ENCODE results near the gene BATF2.

Gene BATF2

GRCh38 chr11:64996710-64997380 lies at the start of gene BATF2:
Gene BATF2 (minus strand): TSS chr11:64996971. CDS start chr11:64996914, 57 bp downstream.
- DNase-seq (ENCODE audit: low spot score in 2 of 2): peak in 1 of 2 donors; percentile 32
- H3K27ac Mint-ChIP-seq: peak within 1 kb of the TSS; percentile 33

DNA sequence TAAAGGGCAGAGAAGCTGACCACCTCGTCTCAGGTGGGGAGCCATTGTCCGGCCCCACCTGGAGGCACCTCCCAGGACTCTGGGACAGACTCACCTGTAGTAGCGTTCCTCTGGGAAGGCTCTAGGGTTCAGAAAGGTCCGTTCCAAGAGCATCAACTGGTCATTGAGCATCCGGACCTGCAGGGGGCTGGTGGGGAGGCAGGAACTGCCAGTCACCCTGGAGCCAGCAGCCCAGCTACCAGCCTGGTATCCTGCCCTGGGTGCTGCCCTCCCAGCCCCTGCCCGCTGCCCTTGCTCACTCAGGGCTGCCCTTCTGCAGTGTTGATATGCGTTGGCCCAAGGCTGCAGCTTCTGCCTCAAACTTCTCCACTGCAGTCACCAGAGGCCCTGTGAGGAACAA lies 49.0 kb upstream of the BATF2 start:
- peaks cover 2% of the 10 kb centered on the region for H3K27me3 Mint-ChIP-seq
- H3K9me3 Mint-ChIP-seq: no peaks in the 10 kb centered on the region
- peaks cover 16% of the 10 kb centered on the region for H3K4me1 Mint-ChIP-seq
- DNase-seq (ENCODE audit: low spot score in 2 of 2): no peak
- H3K36me3 Mint-ChIP-seq: peaks cover 4% of the 10 kb centered on the region
- no peak for ATAC-seq (ENCODE audit: low read depth)
- H3K4me3 Mint-ChIP-seq: no peak overlapping the region
- H3K27ac Mint-ChIP-seq: no peak overlapping the region

More at GRCh38 chr11:64996710-64997380, at the start of gene BATF2:
- peak; percentile 89 for ATAC-seq (ENCODE audit: low read depth)
- H3K4me3 Mint-ChIP-seq: peak within 1 kb of the TSS; percentile 86
- peaks cover 3% of the 10 kb centered on the region for H3K36me3 Mint-ChIP-seq
- peaks cover 25% of the 10 kb centered on the region for H3K4me1 Mint-ChIP-seq
- no peaks in the 10 kb centered on the region for H3K9me3 Mint-ChIP-seq
- H3K27me3 Mint-ChIP-seq: no peaks in the 10 kb centered on the region

GRCh38 chr11:65045061-65045460 lies 48.3 kb upstream of the BATF2 start:
- DNase-seq (ENCODE audit: low spot score in 2 of 2): no peak
- no peak for ATAC-seq (ENCODE audit: low read depth)
- Mint-ChIP-seq H3K36me3 (peaks cover 4% of the 10 kb centered on the region), H3K9me3 (no peaks in the 10 kb centered on the region), H3K27me3 (peaks cover 2% of the 10 kb centered on the region), H3K27ac (no peak overlapping the region), H3K4me1 (peaks cover 16% of the 10 kb centered on the region), H3K4me3 (no peak overlapping the region)

DNA sequence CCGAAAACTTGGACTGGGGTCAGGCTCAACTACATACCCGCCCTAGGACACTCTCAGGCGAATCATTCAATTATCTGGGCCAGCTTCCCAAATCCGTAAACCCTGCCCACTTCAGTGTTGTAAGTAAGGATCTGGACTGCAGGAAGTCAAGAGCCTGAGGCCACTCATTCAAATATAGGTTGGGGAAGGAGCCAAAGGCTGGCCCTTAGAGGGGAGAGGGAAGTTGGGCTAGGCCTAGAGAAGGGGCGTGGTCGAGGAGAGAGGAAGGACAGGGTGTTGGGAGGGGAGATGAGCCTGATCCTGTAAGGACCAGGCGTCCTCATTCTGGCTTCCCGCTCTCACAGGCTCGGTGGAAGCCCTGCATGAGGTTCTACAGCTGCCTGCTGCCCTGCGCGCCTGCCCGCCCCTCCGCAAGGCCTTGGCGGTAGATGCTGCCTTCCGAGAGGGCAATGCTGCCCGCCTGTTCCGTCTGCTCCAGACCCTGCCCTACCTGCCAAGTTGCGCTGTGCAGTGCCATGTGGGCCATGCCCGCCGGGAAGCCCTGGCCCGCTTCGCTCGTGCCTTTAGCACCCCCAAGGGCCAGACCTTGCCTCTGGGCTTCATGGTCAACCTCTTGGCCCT lies 47.2 kb upstream of the BATF2 start:
- Mint-ChIP-seq H3K4me3 (no peak overlapping the region), H3K27ac (peak overlapping the region; percentile 6), H3K27me3 (peaks cover 2% of the 10 kb centered on the region), H3K9me3 (no peaks in the 10 kb centered on the region), H3K36me3 (peaks cover 4% of the 10 kb centered on the region), H3K4me1 (peaks cover 16% of the 10 kb centered on the region)
- DNase-seq (ENCODE audit: low spot score in 2 of 2) (no peak), ATAC-seq (ENCODE audit: low read depth) (no peak)

DNA sequence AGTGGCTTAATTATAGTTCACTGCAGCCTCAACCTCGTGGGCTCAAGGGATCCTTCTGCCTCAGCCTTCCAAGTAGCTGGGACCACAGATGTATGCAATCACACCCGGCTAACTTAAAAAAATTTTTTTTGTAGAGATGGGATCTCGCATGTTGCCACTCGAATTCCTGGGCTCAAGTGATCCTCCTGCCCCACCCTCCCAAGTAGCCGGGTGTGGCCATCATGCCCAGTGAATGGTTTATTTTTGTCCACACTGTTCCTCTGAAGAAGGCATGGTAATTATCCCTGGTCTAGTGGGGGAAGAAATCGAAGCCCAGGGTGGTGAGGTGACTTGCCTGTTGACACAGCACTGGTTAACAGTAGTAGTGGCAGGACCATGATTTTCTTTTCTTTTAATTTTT lies 46.1 kb upstream of the BATF2 start:
- Mint-ChIP-seq H3K4me1 (peaks cover 18% of the 10 kb centered on the region), H3K36me3 (peaks cover 4% of the 10 kb centered on the region), H3K27ac (no peak overlapping the region), H3K4me3 (peak overlapping the region; percentile 83), H3K9me3 (no peaks in the 10 kb centered on the region), H3K27me3 (peaks cover 2% of the 10 kb centered on the region)
- DNase-seq (ENCODE audit: low spot score in 2 of 2): no peak
- ATAC-seq (ENCODE audit: low read depth): no peak

DNA sequence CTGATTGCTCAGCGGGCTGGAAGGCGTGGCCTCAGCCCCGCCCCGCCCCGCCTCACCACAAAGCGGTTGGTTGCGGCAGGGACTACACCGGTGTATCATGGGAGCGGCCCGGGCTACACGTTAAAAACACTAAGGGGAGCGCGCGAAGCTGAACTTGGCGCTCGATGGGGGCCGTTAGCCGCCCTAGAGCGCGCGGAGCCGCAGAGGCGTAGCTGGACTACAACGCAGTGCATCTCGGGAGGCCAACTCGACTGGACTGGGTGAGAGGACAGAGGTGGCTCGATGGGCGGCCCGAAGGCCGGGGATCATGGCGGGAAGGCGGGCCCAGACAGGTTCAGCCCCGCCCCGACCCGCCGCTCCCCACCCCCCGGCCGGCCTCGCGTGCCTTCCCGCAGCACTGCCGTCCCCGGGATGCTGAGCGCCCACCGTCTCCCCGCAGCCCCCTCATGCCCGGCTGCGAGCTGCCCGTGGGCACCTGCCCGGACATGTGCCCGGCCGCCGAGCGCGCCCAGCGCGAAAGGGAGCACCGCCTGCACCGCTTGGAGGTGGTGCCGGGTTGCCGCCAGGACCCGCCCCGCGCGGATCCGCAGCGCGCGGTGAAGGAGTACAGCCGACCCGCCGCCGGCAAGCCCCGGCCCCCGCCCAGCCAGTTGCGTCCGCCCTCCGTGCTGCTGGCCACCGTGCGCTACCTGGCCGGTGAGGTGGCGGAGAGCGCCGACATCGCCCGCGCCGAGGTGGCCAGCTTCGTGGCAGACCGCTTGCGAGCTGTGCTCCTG lies 44.3 kb upstream of the BATF2 start, which contains the start of gene SAC3D1:
SAC3D1 (plus strand) TSS at position 364 of the 776 bp plus-strand sequence; CDS start at position 447, 83 bp downstream.
- H3K4me3 Mint-ChIP-seq: peak within 1 kb of the TSS; percentile 96
- DNase-seq (ENCODE audit: low spot score in 2 of 2): peak; percentile 74 to 85
- H3K27me3 Mint-ChIP-seq: no peaks in the 10 kb centered on the region
- peak; percentile 87 for ATAC-seq (ENCODE audit: low read depth)
- peak within 1 kb of the TSS; percentile 82 for H3K27ac Mint-ChIP-seq
- H3K4me1 Mint-ChIP-seq: peaks cover 7% of the 10 kb centered on the region
- no peaks in the 10 kb centered on the region for H3K9me3 Mint-ChIP-seq
- peaks cover 8% of the 10 kb centered on the region for H3K36me3 Mint-ChIP-seq

- Mint-ChIP-seq H3K4me3 (peak overlapping the region; percentile 96), H3K9me3 (no peaks in the 10 kb centered on the region), H3K36me3 (peaks cover 8% of the 10 kb centered on the region)
These were observed 43.7 kb upstream of the BATF2 start for GRCh38 chr11:65040520-65040846.

GRCh38 chr11:65036931-65037330 lies 40.2 kb upstream of the BATF2 start:
- Mint-ChIP-seq H3K4me1 (peaks cover 7% of the 10 kb centered on the region), H3K4me3 (no peak overlapping the region), H3K9me3 (no peaks in the 10 kb centered on the region), H3K27ac (no peak overlapping the region), H3K36me3 (peaks cover 9% of the 10 kb centered on the region), H3K27me3 (no peaks in the 10 kb centered on the region)
- no peak for DNase-seq (ENCODE audit: low spot score in 2 of 2)
- no peak for ATAC-seq (ENCODE audit: low read depth)

More at GRCh38 chr11:65040520-65040846, 43.7 kb upstream of the BATF2 start:
- no peak for DNase-seq (ENCODE audit: low spot score in 2 of 2)
- ATAC-seq (ENCODE audit: low read depth): no peak
- H3K27ac Mint-ChIP-seq: peak overlapping the region; percentile 82
- peaks cover 7% of the 10 kb centered on the region for H3K4me1 Mint-ChIP-seq
- H3K27me3 Mint-ChIP-seq: no peaks in the 10 kb centered on the region

DNA sequence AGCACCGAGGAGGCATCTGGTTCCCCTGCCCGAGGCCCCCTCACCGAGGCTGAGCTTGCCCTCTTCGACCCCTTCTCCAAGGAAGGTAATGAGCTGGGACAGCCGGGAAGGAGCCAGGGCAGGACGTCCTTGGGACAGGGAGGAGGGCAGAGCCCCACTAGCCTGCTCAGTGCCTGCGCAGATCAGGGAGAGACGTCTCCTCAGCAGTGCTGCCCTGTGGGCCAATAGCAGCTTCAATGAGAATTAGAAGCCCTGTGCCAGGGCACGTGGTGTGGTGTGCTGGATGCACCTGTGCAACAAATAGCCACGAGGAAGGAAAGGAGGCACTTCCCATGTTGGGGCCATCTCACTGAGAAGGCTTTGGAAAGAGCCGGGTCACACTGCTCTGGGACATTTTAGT lies 38.8 kb upstream of the BATF2 start:
- DNase-seq (ENCODE audit: low spot score in 2 of 2) (no peak), ATAC-seq (ENCODE audit: low read depth) (no peak)
- no peak overlapping the region for H3K4me3 Mint-ChIP-seq
- no peak overlapping the region for H3K27ac Mint-ChIP-seq
- H3K27me3 Mint-ChIP-seq: no peaks in the 10 kb centered on the region
- H3K36me3 Mint-ChIP-seq: peaks cover 9% of the 10 kb centered on the region
- no peaks in the 10 kb centered on the region for H3K9me3 Mint-ChIP-seq
- peaks cover 4% of the 10 kb centered on the region for H3K4me1 Mint-ChIP-seq

GRCh38 chr11:65034423-65034822 lies 37.7 kb upstream of the BATF2 start:
- Mint-ChIP-seq H3K4me1 (peaks cover 4% of the 10 kb centered on the region), H3K27ac (no peak overlapping the region), H3K27me3 (no peaks in the 10 kb centered on the region), H3K4me3 (no peak overlapping the region), H3K36me3 (peaks cover 9% of the 10 kb centered on the region), H3K9me3 (no peaks in the 10 kb centered on the region)
- ATAC-seq (ENCODE audit: low read depth) (no peak), DNase-seq (ENCODE audit: low spot score in 2 of 2) (no peak)

- Mint-ChIP-seq H3K9me3 (no peaks in the 10 kb centered on the region), H3K4me3 (no peak overlapping the region), H3K4me1 (peaks cover 7% of the 10 kb centered on the region), H3K27me3 (no peaks in the 10 kb centered on the region), H3K36me3 (peaks cover 7% of the 10 kb centered on the region), H3K27ac (no peak overlapping the region)
- ATAC-seq (ENCODE audit: low read depth) (no peak), DNase-seq (ENCODE audit: low spot score in 2 of 2) (no peak)
These were observed 35.4 kb upstream of the BATF2 start for GRCh38 chr11:65032216-65032615.

GRCh38 chr11:65027213-65028067 lies 30.7 kb upstream of the BATF2 start, which contains the start of gene SNX15:
Gene SNX15 (plus strand): TSS chr11:65027439. CDS start chr11:65027538, 99 bp downstream.
- ATAC-seq (ENCODE audit: low read depth) (peak; percentile 87), DNase-seq (ENCODE audit: low spot score in 2 of 2) (peak; percentile 80 to 94)
- peak within 1 kb of the TSS; percentile 82 for H3K4me3 Mint-ChIP-seq
- no peaks in the 10 kb centered on the region for H3K36me3 Mint-ChIP-seq
- no peaks in the 10 kb centered on the region for H3K9me3 Mint-ChIP-seq
- peak within 1 kb of the TSS; percentile 64 for H3K27ac Mint-ChIP-seq
- H3K27me3 Mint-ChIP-seq: no peaks in the 10 kb centered on the region
- peaks cover 12% of the 10 kb centered on the region for H3K4me1 Mint-ChIP-seq

DNA sequence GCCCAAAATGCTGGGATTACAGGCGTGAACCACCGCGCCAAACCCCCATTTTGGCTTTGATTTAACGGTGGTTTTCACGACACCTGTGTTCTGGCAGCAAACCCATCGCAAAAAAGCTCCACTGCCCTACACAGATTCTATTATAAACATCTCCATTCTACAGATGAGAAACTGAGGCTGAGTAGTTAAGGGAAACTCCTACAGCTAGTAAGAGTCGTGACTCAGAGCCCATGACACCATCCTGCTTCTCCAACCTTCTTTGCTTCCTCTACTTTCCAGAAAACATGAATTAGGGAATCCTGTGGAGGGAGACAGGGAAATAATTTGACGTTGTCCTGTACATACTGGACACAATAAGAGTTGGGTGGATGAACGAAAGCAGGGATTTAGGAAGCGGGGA lies 30.0 kb upstream of the BATF2 start:
- Mint-ChIP-seq H3K9me3 (no peaks in the 10 kb centered on the region), H3K36me3 (peaks cover 4% of the 10 kb centered on the region), H3K27ac (peak overlapping the region; percentile 64), H3K4me3 (peak overlapping the region; percentile 82), H3K4me1 (peaks cover 12% of the 10 kb centered on the region), H3K27me3 (no peaks in the 10 kb centered on the region)
- DNase-seq (ENCODE audit: low spot score in 2 of 2) (no peak), ATAC-seq (ENCODE audit: low read depth) (no peak)

Data from memory B cell (primary cell).